T-helper 1 cell treated with Interleukin-12 subunit alpha and Interleukin-12 subunit beta and Interleukin-4 antibody, amounts not matched to agents 30 ng/mL and 1 ng/mL, for 36 hours (primary cell): ENCODE data around the gene STK32A. TPM values are rescaled to one million over a fixed set of nuclear protein-coding genes. Genes with fewer than 3 reads are reported as not detected.

Experiments
- intact Hi-C: fragments of 100-400 bp; cut with micrococcal nuclease; formaldehyde crosslinking; loops from one replicate; pipeline ENCODE4 v1.15.1; 2024
- total RNA-seq: library from RNA; stranded (reverse); gene quantifications from 2 replicates; pipeline ENCODE4 v1.2.3, GENCODE V29; 2022

STK32A gene
- total RNA-seq, 1 donor from 2014 or later: not detected

DNA sequence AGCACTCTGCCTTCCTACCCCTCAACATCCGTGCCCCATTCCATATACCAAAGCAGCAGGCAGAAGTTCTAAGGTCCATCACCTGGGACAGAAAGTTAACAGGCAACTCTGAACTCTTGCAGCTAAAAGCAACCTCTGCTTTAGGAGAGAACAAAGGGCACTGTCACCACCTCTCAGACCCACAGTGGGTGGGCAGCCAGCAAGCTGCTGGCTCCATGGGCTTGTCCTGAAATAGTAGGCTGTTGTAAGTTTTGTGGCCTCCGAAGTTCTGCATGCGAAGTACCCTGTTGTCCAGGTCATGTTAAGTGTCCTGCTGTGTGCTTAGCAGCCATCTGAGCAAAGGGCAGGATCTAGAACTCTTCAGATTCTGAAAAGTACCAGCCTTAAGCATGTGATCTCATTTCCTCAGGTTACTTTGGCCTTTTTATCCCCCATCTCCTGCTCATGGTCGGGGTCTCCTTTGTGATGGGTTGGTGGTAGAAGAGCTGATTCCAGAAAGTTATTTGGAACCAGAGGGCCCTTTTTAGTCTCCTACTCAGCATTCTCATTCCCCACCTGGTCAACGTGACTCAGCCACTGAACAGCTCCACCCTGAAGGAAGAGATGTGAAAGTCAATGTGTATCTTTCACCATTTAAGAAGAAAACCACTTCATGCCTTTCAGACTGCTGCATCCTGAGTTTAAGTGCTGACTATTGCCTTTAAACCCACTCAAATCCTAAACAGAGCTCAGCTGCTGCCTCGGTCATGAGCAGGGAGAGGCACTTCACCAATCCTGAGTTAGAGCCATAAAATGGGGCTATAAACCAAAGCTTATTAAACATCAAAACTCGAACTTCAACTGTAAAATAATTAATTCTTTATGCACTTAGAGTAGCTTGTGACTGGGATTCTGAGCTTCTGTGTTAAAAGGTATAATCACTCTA is 153.6 kb downstream of the STK32A start:
- intact Hi-C loops: no loop called here

DNA sequence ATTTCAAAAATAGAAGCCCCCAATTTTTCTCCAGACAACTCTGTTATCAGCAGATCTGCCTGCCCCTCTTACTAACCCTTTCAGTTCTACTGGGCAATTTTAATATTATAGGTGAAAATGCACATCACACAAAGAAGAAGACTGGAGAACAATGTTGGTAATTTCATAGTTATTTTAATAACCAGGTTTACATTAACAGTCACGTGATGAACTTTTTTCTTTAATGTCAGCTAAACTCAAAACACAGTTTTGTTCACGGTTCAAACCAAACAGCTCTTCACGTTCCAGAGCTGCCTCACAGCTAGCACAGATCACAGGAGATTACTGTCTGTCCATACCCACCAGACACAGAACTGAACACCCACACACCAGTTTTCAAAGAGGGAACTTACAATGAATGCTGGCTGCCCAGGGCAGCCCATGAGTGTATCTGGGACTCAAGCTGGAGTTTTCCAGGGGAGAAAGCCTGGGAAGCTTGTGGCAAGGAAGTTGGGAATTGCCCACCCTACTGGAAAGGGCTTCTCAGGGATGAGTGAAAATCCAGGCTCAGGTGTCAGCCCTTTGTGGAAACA is 155.9 kb downstream of the STK32A start:
- intact Hi-C loops: no loop called here

DNA sequence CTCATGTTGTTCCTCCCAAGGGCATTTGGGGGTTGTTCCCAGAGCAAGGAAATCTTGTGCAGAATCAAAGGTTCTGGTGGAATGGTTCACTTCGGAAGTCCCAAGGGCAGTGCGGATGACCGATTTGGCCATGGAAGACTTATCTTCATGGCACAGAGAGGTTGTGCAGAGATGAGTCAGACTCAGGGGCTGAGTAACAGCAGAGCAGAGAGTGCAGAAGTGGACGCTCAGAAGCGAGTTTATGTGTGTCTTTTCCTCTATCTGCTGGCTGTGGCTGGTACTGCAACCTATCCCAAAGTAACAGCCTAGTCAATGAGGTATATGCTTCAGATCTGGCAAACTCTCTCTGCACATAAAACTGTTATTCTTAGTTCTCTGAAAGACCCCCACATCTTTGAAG is 157.0 kb downstream of the STK32A start:
- intact Hi-C loops: no loop called here

DNA sequence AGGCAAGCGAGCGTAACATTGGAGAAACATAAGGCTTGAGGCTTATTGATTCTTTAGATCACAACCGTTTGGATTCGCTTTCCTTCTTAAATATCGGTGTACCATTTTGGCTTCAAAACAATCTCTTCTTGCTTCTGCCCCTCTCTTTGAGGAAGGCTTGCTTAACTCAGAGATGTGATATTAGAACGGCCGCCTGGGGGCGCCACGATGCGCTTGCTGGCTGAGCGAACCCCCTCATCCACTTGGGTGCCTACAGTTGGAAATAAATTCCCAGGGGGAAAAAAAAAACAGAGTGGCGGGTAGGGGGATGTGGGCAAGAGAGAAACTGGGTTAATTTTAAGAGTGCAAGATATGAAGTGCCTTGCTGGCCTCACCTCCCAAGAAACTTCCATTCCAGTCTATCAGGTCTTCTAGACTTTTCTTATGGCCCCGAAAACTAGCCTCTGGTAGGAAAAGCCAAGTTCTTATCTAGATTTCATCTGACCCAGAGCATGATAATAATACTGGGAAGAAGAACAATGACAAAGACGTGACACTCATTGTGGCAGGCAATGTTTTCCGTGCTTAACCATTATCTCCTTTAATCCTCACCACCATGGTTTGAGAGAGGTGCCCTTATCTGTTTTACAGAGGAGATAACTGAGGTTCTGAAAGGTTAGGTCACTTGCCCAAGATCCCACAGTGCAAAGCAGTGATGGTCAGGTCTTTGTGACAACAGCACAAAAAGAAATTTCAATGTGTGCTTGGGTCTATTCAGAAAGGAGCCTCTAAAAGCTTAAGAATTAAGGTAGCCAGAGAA is 159.2 kb downstream of the STK32A start:
- intact Hi-C loops: no loop called here

DNA sequence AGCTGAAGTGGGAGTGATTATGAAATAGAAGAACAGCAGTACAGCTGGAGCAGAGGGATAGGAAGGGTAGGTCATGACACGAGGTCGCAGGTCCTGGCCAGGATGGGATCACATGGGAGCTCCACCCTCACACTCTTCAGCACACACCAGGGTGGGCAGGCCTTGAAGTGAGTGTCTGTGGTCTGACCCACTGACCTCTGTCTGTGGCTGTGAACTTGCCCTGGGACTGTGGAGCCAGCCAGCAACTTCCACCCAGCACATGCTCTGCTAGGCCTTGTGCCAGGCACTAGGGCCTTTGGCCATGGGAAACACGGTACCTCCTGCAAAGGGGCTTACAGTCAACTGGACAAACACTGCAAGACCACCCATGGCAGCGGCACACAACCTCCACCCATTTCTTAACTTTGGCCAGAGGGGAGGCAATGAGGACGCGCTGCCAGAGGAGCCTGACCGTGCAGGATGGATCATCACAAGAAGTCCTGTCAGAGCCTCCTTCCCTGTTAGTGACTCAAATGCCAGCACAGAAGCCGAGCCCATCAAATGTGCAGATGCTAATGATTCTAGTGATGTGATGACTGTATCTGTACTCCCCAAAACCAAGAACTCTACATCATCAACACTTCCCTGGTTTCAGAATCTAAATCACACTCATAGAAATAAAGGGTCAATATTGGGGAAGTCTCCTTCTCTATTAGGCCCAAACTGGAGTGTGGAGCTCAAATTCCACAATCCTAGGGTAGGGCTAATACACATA is 161.4 kb downstream of the STK32A start:
- intact Hi-C loops: no loop called here

DNA sequence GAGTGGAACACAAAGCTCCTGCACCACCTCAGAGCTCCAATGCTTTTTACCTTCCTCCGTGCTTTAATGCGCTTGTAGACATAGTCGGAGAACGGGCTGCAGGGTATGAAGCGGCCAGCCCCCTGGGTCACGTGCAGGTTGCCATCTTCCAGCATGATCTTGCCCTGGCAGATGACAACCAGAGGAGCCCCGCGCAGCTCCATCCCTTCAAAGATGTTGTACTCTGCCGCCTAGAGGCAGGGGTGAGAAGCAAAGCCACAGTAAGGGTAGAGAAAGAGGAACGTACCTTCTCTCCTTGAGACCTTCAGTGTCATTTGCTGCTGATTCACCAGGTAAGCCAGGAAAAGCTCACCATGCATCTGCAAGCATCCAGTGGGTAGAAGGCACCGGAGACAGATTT is 162.8 kb downstream of the STK32A start:
- intact Hi-C loops: no loop called here

DNA sequence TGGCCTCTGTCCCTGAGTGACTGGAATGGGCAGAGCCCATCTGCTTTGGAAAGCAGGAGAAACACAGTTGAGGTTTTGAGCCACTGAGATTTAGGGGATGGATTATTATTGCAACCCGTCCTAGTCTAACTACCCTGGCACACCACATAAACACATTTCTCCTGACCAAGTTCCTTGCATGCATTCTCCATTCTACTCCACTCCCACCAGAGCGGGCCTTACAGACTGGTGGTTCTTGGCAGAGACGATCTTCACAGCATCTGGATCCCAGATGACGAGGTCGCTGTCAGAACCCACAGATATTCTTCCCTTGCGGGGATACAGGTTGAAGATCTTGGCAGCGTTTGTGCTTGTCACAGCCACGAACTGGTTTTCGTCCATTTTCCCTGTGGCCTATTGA is 164.0 kb downstream of the STK32A start:
- intact Hi-C loops: no loop called here

DNA sequence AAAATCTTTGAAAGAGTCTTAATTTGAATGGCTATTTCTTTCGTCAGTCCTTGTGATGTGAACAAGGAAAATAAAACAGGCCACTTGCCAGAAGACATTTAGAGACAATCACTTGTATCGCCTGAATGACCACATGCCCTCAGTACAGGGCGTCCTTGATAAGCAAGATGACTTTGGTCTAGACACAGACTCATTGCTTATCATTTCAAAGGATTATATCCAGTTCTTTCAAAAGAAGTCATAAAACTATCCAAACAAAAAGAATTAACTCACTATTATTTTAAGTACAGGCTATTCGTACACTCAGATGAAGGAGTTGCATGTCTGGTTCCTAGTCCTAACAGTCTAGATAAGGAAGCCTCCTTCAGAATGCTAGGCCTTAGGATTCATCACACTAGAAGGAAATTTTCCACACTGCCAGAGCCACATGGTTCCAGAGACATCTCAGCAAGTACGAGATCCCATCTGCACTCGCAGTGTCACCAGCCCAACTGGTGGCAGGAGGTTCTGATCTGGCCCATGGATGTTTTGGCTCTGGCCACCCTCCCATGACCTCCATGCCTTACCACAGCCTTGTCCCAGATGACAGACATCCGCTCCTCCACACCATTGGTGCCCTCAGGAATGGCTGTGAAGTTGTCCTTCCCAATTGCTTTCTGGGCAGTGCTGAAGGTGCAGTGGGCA is 165.4 kb downstream of the STK32A start:
- intact Hi-C loops: no loop called here

DNA sequence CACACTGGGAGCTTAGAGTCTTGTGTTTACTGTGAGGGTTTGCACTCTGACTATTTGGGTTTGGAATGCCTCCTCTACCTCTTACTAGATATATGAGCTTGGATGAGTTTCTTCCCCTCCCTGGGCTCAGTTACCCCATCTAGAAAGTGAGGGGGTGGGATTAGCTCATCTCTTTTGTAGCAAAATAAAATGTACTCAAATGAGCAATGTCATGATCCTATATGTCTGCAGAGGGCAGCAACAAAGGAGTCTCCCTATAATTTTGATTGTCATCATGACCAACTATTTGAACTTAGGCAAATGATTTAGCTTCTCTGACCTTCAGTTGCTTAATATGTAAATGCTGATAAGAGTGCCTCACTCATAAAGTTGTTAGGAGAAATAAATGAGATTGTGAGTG is 166.1 kb downstream of the STK32A start:
- intact Hi-C loops: no loop called here

DNA sequence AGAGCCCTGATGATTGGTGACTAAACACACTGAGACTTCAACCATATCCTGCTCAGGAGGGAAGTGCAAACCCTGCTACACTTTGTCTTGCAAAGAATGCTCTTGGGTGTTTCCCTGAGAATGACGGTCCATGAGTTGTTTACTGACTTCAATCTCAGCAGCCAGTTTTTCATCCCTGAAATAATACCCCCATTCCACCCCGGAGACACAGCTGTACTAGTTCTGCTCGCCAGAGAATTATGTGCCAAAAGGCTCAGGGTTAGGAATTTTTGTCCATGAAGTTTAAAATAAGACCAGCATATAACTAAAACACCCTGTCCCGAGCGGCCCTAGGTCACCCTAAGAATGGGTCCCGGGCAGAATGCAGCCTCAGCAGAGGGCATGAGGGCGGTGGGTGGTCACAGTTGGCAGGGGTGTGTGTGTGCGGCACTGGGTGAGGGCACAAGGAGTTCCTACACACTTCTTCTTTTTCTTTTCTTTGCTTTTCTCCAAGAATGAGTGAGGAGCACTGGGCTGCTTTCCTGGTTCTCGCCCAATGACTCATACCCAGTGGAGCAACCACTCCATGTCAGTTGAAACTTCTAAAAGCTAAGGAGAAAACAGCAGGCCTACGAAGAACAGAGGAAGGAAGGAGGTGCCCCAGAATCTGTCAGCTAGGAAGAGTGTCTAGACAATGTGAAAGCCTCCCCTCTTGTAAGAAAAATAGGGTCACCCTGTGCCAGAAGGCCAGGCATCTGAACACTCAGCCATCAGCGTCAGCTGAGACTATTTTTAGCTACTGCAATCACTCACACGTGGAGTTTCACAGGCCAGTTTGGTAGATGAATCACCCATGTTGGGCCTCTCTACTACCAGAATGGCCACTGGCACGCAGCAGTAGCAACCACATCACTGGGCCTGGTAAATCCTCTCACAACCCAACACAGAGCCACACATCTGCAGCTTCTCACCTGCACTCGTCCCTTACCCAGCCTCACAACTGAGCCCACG is 169.1 kb downstream of the STK32A start:
- intact Hi-C loops: no loop called here

DNA sequence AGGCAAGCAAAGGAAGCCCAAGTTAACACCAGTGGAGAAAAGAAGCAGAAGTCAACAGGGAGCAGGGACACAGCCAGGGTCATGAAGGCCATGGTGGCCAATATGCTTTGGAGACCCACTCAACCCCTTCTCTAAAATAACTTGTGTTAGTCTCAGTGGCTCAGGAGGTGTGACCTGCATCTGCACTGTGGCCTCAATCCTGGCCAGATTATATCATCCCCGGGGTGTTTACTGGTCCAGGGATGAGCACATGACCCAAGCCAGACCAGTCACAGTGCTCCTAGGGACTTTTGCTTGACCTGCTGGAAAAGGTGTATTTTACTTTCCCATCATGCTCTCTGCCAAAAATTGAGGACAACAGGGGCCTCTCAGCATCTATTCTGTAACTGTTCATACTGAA is 169.9 kb downstream of the STK32A start:
- intact Hi-C loops: no loop called here

DNA sequence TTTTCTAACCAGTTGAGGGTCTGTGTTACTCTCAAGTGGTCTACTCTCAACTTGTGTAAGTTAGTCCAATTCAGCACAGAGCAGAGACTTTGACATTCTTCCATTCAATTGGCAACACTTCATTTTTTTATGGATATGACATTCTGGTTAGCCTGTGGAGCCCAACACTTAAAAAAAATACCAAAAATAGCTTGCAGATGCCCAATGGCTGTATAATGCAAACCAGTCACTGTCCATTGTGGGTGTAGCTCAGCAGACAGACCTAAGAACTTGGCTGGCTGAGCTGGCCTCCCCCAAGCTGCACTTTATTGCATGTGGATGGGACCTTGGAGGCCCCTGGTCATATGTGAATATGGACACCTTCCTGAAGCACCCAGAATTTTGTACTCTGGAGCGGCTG is 171.8 kb downstream of the STK32A start:
- intact Hi-C loops: no loop called here

DNA sequence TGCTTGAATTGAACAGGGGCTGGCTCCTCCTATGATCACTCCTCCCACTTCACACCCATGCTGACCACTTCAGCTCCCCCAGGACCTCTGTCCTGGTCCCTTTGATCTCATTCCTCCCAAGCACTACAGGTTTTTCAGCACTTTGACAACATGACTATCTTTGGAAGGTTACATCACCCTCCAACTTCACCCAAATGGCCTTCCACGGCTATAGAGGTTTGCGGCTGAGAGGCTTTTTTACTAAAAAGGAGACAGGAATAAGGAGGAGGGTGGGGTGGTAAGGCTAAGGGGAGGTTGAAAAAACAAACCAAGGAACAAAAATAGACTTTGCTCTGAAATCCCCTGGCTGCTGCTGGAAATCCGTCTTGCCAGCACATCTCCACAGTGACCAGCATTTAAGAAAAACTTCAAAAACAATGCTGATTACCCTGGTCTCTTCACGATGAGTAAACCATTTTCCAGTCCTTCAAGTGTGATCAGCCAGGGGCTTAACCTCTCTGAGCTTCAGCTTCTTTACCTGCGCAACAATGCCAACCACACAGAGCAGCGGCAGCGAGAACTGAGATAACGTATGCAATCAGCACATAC is 172.4 kb downstream of the STK32A start:
- intact Hi-C loops: no loop called here

DNA sequence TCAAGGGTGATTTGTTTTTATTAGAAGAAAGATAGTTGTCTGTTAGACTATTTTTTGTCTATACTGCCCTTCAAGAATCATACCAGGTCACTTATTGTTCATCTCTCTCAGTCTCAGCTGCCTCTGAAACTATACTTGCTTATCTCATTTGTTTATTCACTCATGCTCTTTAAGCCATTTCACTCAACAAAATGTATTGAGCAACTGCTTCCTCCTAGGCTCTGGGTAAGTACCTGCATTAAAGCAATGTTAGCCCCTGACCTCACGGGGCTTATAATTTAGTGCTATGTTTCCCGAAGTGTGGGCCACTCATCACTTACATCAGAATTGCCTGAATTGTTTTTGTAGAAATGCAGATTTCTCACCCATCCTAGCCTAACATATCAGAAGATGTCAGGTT is 174.2 kb downstream of the STK32A start:
- intact Hi-C loops: no loop called here

DNA sequence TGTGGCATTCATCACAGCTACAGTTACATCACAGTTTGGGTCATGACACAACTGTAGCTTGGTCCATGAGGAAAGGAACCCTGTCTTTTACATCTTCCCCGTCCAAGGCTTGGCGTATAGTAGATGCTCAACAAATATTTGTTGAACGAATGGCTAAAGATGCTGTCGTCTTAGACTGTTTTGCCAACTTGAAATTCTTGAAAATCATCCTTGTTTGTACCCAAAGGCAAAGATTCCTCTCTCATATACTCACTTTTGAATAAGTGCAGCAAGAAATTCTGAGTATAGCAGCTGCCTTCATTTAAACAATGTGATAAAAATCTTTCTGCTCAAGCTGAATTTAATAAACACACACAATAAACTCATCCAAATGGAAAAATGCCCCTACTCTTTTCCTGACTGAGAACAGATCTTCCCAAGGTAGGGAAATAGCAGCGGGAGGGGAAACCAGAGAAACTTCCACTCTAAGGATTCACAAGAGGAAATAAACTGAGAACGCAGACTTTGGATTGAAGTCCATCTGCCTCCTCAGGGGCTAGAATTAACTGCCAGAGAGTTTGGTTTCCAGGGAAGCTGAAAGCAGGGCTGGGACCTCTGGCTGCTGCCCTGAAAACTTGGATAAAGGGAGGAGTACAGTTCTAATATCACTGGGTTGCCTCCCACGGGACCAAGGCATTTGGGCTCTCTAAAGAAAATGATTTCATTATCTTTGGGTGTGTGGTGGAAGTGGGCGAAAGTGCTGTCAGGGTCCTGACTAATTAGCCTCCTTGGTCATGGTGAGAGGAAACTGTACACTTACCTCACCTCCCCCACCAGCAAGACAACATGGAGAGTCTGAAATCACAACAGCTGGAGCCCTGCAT is 175.9 kb downstream of the STK32A start:
- intact Hi-C loops: no loop called here

DNA sequence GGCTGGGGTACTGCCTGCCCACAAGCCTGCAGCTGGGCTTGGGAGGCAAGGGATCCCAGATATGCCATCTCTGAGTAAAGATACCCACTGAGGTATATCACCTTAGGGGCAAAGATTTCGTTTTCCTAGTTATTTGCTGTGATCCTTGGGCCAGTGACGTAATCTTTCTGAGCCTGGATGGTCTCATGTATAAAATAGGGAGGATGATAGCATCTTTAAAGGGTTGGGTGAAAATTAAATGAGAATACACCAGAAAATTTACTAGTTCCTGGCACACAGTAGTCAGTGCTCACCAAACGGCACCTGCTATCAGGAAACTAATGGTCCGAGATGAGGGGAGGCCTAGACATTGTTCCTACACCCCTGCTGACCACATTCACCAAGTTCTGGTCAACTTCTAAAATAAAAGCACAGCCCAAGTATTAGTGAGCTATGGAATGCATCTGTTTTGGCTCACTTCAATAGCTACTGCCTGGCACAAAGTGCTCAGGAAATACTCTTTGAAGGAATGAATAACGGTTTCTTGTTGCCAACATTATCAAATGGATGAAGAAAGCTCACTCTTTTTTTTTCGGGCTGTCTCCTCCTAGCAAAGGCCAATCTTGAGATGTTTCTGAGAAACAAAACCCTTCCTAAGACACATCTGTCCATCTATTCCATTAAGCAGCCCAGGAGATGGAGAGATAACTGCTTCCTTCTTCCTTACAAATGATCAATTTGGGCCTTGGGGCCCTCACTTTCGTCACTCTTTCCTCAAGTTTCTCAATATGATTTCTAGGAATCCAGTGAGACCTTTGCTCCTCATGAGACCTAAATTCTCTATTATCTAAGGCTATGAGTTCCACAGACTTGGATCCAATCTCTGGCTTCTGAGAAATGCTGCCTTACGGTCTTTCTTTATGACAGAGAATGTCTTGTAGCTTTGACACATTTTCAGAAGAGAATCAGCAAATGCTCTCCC is 176.8 kb downstream of the STK32A start:
- intact Hi-C loops: no loop called here

DNA sequence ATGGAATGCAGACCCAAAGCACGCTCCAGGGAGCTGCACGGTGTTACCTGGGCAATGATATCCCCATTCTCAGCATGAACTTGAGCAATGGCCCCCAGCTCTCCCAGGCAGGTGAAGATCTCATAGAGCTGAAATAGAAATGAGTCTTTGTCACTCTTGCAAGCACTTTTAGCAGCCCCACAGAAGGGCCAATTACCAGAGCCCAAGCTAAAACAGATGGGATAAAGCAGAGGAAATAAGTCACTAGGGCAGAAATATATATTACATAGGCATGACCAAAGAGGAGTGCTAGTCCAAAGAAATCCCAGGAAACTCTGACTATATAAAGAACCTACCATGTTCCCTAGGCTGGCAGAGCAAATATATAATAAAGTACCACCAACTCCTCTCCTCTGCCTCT is 177.7 kb downstream of the STK32A start:
- intact Hi-C loops: no loop called here
